ENCODE measurements around the gene FAM174A.
A peak's percentile ranks its signal among the peaks of the same experiment; 100 is the strongest.

The FAM174A gene

GRCh38 chr5:100535060-100536005 is at the start of gene FAM174A:
TSS of gene FAM174A (plus strand) at chr5:100535374. CDS start at chr5:100535531, 157 bp downstream.
- DNase-seq (ENCODE audit: extremely low spot score), result peak; percentile 90
- CTCF ChIA-PET, result interaction anchor here (2.4 kb wide), 1 partner anchor 11 kb away, joined by 11 read pairs; no protein-coding TSS in a partner anchor
- POLR2A ChIA-PET, result no interaction called here
- TF ChIP-seq CTCF (IDR thresholded peaks at IDR 0.05; ENCODE audit: control extremely low read depth, extremely low read depth, low read depth, missing control alignments), result no peak

GRCh38 chr5:100493996-100494395 is 41.2 kb upstream of the FAM174A start:
- DNase-seq (ENCODE audit: extremely low spot score), result no peak
- no peak for TF ChIP-seq CTCF (IDR thresholded peaks at IDR 0.05; ENCODE audit: control extremely low read depth, extremely low read depth, low read depth, missing control alignments)
- ChIA-PET CTCF (no interaction called here), POLR2A (no interaction called here)

GRCh38 chr5:100496296-100496695 is 38.9 kb upstream of the FAM174A start:
- no peak for DNase-seq (ENCODE audit: extremely low spot score)
- TF ChIP-seq CTCF (IDR thresholded peaks at IDR 0.05; ENCODE audit: control extremely low read depth, extremely low read depth, low read depth, missing control alignments), result no peak
- POLR2A ChIA-PET, result no interaction called here
- CTCF ChIA-PET, result interaction anchor here (0.8 to 2.1 kb wide), 6 partner anchors 11 to 893 kb away, joined by 3 to 7 read pairs (median 4); no protein-coding TSS in a partner anchor

GRCh38 chr5:100502684-100503083 is 32.5 kb upstream of the FAM174A start:
- ChIA-PET CTCF (interaction anchor here (1.0 kb wide), 1 partner anchor 13 kb away, joined by 3 read pairs; no protein-coding TSS in a partner anchor), POLR2A (no interaction called here)
- TF ChIP-seq CTCF (IDR thresholded peaks at IDR 0.05; ENCODE audit: control extremely low read depth, extremely low read depth, low read depth, missing control alignments), result no peak
- DNase-seq (ENCODE audit: extremely low spot score), result no peak

GRCh38 chr5:100505984-100506670 is 29.0 kb upstream of the FAM174A start:
- TF ChIP-seq CTCF (IDR thresholded peaks at IDR 0.05; ENCODE audit: control extremely low read depth, extremely low read depth, low read depth, missing control alignments), result no peak
- POLR2A ChIA-PET, result no interaction called here
- no peak for DNase-seq (ENCODE audit: extremely low spot score)
- CTCF ChIA-PET, result interaction anchor here (1.2 kb wide), 1 partner anchor 29 kb away, joined by 3 read pairs; no protein-coding TSS in a partner anchor

GRCh38 chr5:100516285-100516684 is 18.9 kb upstream of the FAM174A start:
- CTCF ChIA-PET, result interaction anchor here (2.8 kb wide), 1 partner anchor 20 kb away, joined by 7 read pairs; no protein-coding TSS in a partner anchor
- DNase-seq (ENCODE audit: extremely low spot score), result no peak
- no peak for TF ChIP-seq CTCF (IDR thresholded peaks at IDR 0.05; ENCODE audit: control extremely low read depth, extremely low read depth, low read depth, missing control alignments)
- POLR2A ChIA-PET, result no interaction called here
